ENCODE results near the gene JUNB.

JUNB gene

GRCh38 chr19:12774588-12775555, 16.4 kb upstream of the JUNB start, which contains the start of gene HOOK2:
TSS of gene HOOK2 (minus strand) at chr19:12775552. CDS start at chr19:12775449, 103 bp downstream.
- DNase-seq (ENCODE audit: low read depth in 2 of 2) = no peak

GRCh38 chr19:12777217-12778016, 13.9 kb upstream of the JUNB start:
- DNase-seq (ENCODE audit: low read depth in 2 of 2) = peak; percentile 75 to 78

GRCh38 chr19:12778017-12778904, 13.0 kb upstream of the JUNB start:
- no peak for DNase-seq (ENCODE audit: low read depth in 2 of 2)

- no peak for DNase-seq (ENCODE audit: low read depth in 2 of 2)
Observed at GRCh38 chr19:12778905-12779161, 12.5 kb upstream of the JUNB start.

GRCh38 chr19:12779162-12779993, 11.9 kb upstream of the JUNB start:
- no peak for DNase-seq (ENCODE audit: low read depth in 2 of 2)

GRCh38 chr19:12782174-12782423, 9.2 kb upstream of the JUNB start:
- DNase-seq (ENCODE audit: low read depth in 2 of 2) = no peak

GRCh38 chr19:12782424-12783290, 8.6 kb upstream of the JUNB start:
- DNase-seq (ENCODE audit: low read depth in 2 of 2) = peak; percentile 89 to 95

GRCh38 chr19:12783291-12783848, 7.9 kb upstream of the JUNB start:
- peak in 1 of 2 donors; percentile 71 for DNase-seq (ENCODE audit: low read depth in 2 of 2)

- DNase-seq (ENCODE audit: low read depth in 2 of 2) = no peak
Observed at GRCh38 chr19:12783849-12784393, 7.4 kb upstream of the JUNB start.

GRCh38 chr19:12784394-12784870, 6.9 kb upstream of the JUNB start:
- DNase-seq (ENCODE audit: low read depth in 2 of 2) = no peak

- no peak for DNase-seq (ENCODE audit: low read depth in 2 of 2)
Observed at GRCh38 chr19:12784871-12785430, 6.3 kb upstream of the JUNB start.

- no peak for DNase-seq (ENCODE audit: low read depth in 2 of 2)
Observed at GRCh38 chr19:12785431-12786031, 5.8 kb upstream of the JUNB start.

GRCh38 chr19:12786141-12786870, 5.0 kb upstream of the JUNB start:
- no peak for DNase-seq (ENCODE audit: low read depth in 2 of 2)

- DNase-seq (ENCODE audit: low read depth in 2 of 2) = no peak
Observed at GRCh38 chr19:12786952-12787351, 4.3 kb upstream of the JUNB start.

GRCh38 chr19:12787458-12787857, 3.8 kb upstream of the JUNB start:
- no peak for DNase-seq (ENCODE audit: low read depth in 2 of 2)

GRCh38 chr19:12788042-12788681, 3.1 kb upstream of the JUNB start:
- DNase-seq (ENCODE audit: low read depth in 2 of 2) = no peak

- no peak for DNase-seq (ENCODE audit: low read depth in 2 of 2)
Observed at GRCh38 chr19:12788682-12789097, 2.6 kb upstream of the JUNB start.

Measured in stimulated activated CD8-positive, alpha-beta memory T cell treated with anti-CD3 and anti-CD28 coated beads, Interleukin-2, amount 100 ng/mL, for 48 hours (primary cell).